Renal cortex interstitium (tissue), 11 donors: ENCODE data around the gene NRDE2. TPM values are rescaled to one million over a fixed set of nuclear protein-coding genes. Genes with fewer than 3 reads are reported as not detected.
"Not testable (repeated sequence)": the region's sequence is repeated elsewhere in the genome, so short reads cannot be mapped to it uniquely, and the experiment has no call there.

Experiments
- DNase-seq, 11 donors: peaks; one replicate each; pipeline ENCODE4 v3.0.0-alpha.2; 2013; ENCODE audit warnings: low read depth in 9 of 11, low spot score in 4 of 11; ENCODE audit errors: extremely low read depth in 1 of 11
- polyA plus RNA-seq, 3 donors: library from polyadenylated mRNA; unstranded; fragments of 120-200 nt; gene quantifications; one replicate each; pipeline ENCODE4 v1.2.1, GENCODE V29; 2013; ENCODE audit not compliant: insufficient read length in 3 of 3

The NRDE2 gene
- polyA plus RNA-seq, 3 donors: 19.4 to 24.4 (median 19.5) TPM

DNA sequence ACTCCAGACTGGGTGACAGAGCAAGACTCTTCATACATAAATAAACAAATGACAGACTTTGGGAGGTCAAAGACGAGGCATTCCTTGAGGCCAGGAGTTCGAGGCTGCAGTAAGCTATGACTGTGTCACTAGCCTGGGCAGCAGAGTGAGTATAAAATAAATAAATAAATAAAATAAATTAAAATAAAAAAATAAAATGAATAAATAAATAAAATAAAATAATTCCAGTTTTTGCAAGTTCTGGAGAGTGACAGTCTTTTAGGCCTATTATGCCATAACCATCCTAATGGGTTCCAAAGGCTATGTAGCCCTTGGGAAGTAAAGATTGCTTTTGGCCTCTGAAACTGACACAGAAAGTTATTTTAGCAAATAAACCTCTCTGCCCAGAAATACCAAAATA, 16.5 kb upstream of the NRDE2 start:
- no peak for DNase-seq

DNA sequence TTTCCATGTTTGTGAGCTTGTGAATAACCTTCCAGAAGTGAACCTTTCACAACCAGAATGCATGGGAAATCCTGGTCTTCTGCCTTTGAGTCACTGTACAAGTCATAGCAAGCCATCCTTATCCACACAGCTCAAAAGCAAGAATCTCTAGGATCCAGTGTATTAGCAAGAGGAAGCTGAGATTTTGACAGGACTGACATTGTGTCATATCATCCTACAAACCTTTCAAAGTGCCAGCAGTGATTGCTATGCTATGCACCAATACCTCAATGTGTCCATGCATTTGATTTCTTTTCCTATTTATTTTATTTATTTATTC, 13.5 kb upstream of the NRDE2 start:
- no peak for DNase-seq

DNA sequence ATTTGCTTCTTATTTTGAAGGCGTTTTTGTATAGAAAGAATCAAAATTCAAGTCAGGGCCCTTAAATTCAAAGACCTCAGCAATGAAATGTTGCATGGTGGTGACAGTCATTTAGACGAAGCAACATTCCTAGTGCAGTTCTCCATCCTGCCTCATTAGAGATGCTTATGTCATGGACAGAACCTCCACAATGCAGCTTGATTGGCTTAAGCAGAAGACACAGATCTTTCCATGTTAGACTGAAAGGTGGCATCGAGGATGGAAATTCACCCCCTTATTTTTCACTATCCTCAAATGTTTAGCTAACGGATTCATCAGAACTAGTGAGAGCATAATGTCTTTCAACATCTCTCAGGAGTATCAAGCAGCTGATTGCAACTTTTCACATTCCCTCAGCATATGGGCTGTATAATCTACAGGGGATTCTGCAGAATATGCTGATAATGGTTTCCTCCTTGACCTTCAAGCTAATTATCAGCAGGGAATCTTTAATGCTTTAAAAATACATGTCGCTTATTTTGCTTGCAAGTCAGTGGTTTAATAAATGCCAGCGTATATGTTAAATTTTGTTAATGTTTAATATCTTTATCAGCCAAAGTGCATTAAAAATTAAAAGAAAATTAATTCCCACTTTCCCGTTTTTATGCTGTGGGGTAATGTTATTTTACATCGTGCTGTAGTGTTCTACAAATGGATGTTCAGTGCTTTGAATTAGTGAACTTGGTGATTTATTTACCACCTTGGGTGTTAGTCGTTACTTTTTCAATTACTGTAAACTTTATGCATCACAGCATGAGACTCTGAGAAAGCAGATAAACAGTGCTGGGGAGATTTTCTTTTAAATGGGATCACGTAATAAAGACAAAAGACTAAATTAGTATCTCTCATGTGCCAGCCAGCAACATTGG, 12.8 kb upstream of the NRDE2 start:
- no peak for DNase-seq

DNA sequence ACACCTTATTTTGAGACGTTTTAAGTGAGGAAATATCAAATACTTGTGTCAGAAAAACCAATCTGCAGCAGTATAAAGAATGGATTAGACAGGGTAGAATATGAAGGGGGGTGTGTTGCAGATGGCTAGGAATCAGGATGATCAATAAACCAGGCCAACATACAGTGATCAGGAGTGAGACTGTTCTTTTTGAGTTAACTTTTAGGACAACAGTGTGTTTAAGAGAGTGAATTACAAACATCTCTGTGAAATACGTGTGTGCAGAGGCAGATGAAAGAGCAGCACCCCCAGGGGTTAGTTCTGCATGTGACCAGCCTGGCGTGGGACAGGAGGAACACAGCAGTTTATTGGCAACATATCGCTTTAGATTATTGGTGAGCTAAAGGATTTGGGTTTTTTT, 10.6 kb upstream of the NRDE2 start:
- DNase-seq: no peak

DNA sequence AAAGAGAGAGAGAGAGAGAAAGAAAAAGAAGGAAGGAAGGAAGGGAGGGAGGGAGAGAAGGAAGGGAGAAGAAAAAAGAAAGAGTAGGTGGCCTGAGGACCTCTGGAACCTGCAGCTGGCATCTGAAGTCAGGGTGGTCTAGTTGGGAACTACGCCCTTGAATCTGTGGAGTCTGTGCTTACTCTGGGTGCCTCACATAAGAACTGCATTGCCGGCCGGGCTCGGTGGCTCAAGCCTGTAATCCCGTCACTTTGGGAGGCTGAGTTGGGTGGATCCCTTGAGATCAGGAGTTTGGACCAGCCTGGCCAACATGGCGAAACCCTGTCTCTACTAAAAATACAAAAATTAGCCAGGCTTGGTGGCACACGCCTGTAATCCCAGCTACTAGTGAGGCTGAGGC, 10.0 kb upstream of the NRDE2 start:
- DNase-seq: no peak

DNA sequence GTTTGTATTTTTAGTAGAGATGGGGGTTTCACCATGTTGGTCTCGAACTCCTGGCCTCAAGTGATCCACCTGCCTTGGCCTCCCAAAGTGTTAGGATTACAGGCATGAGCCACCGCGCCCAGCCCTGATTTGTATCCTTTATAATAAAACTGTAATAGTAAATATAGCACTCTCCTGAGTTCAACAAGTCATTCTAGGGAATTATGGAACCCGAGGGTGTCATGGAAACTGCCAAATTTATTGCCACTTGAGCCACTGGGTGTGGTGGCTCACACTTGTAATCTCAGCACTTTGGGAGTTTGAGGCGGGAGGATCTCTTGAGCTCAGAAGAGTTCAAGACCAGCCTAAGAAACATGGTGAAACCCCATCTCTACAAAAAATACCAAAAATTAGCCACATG, 9.5 kb upstream of the NRDE2 start:
- not testable (repeated sequence) for DNase-seq

DNA sequence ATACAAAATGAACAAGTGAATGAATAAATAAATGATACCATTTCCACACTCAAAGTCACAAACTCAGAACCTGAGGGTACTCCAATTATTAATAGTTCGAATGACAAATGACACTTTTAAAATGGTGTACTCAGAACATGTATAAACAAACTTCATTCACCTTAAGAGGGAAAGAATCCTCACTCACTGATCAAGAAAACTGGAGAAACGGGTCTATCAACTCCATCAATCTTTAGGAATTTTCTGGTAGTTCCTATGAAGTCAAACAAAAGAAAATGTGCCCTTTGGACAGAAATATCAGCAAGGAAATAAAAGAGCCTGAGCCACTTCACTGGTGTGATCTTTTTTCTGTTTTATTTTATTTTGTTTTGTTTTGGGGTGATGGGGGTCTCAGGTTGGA, 5.2 kb upstream of the NRDE2 start:
- peak in 2 of 11 donors; percentile 5 to 31 for DNase-seq

DNA sequence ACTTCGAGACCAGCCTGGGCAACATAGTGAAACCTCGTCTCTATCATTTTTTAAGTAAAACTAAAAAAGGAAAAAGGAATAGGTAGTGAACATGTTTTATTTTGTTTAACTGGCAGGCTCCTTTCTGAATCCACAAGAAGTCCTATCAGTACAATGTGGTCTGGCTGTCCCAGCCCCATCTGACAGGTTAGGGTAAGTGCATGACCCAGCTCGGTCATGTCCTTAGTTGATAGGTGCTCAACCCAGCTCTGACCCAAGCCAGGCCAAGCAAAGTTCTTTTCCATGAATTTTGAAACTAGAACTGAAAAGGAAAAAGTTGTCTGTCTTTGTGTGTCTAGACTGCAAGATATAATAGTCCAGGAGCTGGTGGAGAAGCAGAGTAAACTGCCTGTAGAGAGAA, 4.7 kb upstream of the NRDE2 start:
- no peak for DNase-seq

DNA sequence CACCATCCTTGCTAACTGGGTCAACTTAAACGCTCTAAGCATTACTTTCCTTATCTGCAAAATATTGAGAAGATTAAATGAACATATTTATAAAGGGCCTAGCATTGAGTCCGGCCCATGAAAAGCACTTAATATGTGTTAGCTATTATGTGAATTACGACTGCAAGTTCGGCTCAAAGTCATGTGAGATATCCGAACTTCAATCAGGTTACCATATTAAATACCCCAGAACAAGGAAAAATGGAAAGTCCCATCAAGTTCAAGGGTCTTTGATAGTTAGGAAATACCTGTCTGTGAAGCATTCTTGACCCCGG, 487 bp upstream of the NRDE2 start:
- DNase-seq: no peak

DNA sequence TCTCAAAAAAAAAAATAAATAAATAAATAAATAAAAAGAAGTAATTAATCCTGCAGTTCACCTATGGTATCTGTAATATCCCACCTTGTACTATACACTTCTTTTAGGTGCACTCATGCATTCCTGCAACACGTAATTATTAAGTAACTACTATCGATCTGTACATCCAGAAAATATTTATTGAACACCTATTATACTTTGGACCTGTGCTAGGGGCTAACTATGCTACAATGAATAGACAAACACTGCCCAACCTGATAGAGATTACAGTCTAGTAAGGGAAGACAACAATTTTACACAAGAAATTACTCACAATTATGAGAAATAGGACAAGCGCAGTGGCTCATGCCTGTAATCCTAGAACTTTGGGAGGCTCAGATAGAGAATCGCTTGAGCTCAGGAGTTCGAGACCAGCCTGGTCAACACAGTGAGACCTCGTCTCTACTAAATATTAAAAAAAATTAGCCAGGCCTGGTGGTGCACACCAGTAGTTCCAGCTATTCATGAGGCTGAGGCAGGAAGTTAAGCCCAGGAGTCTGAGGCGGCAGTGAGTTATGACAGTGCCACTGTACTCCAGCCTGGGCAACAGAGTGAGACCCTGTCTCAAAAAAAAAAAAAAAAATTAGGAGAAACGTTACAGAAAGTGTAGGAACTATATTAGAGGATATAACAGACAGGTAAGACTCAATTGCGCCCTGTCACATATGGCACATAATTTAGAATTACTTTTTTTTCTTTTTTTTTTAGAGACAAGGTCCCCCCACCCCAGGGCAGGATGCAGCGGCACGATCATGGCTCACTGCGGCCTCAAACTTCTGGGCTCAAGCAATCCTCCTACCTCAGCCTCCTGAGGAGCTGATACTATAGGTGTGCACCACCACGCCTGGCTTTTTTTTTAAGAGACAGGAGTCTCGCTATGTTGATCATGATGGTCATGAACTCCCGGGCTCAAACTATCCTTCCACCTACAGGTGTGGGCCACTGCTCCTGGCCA, 1.2 kb downstream of the NRDE2 start:
- no peak for DNase-seq

DNA sequence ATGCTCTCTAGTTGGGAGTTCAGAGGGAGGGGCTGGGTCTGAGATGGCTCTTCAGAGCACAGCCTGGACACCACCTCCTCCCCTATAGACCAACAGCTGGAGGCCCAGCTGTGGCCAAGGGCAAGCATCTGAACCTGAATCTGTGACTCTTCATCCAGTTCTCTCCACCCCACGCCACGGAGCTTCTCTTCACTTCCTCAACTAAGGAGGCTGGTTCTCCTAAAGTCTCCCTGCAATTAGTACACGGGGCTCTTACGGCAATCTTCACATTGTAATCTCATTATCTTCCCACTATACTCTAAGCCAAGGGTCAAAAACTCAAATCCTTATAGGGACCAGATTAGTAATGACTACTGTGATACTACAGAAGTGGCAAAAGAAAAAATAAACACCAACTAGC, 9.8 kb downstream of the NRDE2 start:
- no peak for DNase-seq

DNA sequence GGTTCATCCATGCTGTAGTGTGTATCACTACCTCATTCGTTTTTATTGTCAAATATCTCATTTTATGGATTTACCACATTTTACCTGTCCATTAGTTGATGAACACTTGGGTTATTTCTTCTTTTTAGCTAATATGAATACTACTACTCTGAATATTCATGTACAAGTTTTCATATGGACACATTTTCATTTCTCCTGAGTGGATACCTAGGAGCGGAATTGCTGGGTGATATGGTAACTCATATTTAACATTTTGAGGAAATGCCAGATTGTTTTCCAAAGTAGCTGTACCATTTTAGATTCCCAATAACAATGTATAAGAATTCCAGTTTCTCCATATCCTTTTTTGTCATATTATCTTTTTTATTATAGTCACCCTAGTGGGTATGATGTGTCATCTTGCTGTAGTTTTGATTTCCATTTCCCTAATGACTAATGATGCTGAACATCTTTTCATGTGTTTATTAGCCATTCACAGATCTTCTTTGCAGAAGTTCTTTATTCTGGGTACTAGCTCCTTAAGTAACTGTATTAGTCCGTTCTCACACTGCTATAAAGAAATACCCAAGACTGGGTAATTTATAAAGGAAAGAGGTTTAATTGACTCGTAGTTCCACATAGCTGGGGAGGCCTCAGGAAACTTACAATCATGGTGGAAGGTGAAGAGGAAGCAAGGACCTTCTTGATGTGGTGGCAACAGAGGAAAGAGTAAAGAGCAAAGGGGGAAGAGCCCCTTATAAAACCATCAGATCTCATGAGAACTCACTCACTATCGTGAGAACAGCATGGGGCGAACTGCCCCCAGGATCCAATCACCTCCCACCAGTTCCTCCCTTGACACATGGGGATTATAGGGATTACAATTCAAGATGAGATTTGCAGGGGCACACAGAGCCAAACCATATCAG, 11.9 kb downstream of the NRDE2 start:
- DNase-seq: no peak

DNA sequence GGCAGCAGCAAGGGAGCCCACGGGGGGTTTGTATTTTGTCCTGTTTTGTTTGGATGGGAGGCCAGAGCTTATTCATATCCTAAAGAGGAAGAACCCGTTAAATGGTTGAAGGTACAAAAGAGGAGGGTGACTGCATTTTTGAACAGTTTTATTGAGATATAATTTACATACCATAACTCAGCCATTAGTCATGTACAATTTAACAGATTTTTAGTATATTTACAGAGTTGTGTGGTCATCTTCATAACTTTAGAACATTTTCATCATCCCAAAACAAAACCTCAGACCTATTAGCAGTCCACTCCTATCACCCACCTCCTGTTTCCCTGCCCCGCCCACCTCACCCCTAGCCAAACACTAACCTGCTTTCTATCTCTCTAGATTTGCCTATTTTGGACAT, 12.6 kb downstream of the NRDE2 start:
- no peak for DNase-seq

DNA sequence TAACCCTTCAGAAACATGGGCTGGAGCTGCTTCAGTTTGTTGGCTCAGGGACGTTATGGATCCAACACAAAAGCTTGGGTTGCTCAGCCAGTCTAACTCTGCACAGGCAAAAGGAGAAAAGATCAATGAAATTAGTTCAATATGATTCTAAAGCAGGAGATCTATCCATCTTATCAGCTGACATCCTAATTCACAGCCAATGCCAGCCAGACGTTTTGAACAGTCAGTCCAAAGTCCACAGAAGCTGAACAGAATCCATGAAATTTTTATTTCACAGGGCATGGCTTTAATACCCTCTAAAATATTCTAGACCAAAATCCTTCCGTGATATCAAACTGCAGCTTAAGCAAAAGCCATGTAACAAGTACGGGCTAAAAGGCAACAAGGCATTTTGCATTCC, 13.7 kb downstream of the NRDE2 start:
- DNase-seq: no peak

DNA sequence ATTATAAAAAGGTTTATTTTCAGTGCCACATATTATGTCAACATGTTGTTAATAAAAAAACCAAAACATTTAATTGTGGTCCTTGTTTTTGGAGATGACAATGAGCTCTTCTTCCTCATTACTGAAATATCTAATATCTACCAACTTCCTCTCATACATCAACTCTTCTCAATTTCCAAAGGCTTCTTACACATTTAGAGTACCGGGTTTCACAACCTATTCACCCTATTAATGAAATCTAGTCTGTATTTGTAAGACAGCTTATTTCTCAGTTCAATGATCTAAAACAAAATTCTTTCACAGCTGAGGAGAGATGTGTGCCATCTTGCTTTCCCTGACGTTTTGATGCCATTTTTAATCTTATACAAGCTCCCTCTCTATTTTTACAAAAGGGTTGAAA, 14.5 kb downstream of the NRDE2 start:
- no peak for DNase-seq

DNA sequence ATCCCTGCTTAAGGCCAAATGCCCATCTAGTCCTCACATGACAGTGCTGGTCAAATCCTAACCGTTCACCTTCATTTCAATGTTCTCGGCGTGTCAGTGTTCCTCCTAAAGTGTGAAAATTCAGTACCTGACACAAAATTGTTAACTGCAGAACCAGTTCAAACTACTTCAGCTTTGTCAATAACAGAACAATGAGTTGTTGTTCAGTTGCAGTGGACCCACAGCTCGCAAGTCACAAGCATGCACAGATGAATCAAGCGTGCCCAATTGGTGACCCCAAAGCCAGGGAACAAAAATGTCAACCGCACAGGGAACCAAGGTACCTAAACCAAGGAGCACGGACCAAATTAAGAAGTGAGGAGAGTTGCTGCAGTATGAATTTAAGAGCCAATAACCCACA, 23.2 kb downstream of the NRDE2 start:
- DNase-seq: no peak

DNA sequence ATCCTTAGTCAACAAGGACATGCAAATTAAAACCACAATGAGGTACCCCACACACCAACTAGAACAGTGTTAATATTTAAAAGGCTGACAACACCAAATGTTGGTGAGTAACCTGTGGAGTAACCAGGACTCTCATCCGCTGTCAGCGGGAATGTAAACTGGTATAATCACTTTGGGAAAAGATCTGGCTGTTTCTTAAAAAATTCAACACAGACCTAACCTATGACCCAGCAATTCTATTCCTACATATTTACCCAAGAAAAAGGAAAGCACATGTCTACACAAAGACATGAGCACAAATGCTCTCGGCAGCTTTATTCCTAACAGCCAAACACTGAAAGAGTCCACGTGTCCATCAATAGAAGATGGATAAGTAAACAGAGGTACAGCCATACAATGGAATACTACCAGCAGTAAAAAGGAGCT, 26.6 kb downstream of the NRDE2 start:
- no peak for DNase-seq

DNA sequence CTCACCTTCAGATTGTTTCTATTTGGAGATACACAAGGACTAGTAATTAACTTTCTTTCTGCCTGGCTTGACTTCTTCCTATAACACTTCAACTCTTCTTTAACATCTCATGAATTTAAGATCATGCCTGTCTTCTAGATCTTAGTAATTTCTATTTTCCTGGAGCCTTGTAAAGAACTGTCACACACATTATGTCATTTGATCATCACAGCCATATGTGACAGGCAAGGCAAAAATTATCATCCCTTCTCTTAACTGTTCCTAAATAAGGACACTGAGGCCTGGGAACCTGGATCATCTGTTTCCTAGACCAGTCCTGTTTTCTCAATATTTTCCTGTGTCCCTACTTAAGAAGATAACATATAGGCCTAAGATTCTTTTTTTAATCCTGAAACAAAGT, 27.2 kb downstream of the NRDE2 start:
- DNase-seq: no peak

DNA sequence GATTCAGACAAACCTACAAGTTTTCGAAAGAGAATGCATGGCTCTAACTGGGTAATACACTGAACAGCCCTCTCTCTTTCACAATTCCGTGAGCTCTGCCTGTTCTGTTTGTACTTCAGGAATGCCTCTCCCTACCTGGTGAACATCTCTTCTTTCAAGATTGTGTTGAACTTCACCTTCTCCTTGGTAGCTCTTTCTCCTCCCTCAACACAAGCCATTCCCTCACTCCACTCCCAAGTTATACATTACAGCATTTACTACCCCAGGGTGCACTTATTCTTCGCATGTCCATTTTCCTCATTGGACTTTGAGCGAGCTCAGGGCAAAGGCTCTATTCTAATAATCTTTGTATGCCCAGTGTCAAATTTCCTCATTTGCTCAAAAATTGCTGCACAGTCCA, 28.3 kb downstream of the NRDE2 start:
- DNase-seq: no peak
